MV-4-11 (cell line): Measurements from ENCODE around the gene ARMC2.
"Not testable (repeated sequence)": the region's sequence is repeated elsewhere in the genome, so short reads cannot be mapped to it uniquely, and the experiment has no call there.

ENCODE experiments used
- DNase-seq: peaks from one replicate; lab custom pipeline; 2025; lab: John Stamatoyannopoulos, UW

Gene ARMC2

DNA sequence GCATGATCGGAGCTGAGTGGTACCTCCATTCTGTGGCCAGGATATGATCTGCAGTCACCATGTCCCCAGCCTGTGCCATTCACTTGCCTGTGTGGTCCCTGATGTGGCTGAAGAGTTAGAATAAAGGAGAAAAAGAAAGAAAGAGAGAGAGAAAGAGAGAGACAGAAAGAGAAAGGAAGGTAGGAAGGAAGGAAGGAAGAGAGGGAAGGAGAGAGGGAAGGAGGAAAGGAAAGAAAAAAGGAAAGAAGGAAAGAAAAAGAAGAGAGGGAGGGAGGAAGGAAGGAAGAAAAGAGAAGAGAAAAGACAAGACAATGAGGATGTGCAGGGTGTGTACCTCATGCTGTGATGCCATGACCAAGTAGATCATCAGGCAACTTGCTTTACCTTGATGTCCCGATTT lies 22.1 kb downstream of the ARMC2 start:
- no peak for DNase-seq

DNA sequence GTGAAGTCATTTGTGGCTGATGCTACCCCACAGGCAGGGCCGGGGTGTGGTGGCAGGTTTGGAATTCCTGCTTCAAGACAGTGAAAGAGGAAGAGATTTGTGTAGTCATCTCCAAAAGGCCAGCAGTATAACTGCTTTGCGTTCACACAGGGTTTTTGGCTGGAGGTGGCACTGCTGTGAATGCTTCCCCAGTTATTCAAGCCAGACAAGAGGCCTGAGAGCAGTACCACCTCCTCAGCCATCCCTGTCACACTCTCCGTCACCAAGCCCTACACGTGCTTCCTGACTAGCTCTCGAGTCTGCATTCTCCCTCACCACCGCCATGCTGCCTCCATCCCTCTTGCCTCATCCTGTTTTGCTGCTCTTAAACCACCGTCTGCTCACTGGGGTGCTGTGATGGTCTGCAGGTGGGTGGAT lies 23.9 kb downstream of the ARMC2 start:
- peak; percentile 70 for DNase-seq

DNA sequence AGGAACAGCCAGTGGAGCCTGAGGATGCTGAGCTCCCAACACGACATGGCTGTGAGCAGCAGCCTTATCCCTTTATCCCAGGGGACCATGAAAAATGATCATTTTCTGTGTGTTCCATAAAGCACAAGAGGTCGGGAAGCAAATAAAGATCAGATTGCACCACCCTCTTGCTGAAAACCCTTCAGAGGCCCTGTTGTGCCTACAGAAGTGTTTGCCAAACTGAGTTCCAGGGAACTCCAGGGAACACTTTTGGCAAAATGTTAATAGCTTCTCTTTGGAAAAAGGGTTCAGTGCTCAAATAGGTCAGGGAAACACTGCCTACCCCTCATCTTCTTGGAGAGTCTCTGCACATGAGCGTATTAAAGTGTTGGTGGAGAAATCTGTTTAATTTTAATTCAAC lies 24.4 kb downstream of the ARMC2 start:
- no peak for DNase-seq

DNA sequence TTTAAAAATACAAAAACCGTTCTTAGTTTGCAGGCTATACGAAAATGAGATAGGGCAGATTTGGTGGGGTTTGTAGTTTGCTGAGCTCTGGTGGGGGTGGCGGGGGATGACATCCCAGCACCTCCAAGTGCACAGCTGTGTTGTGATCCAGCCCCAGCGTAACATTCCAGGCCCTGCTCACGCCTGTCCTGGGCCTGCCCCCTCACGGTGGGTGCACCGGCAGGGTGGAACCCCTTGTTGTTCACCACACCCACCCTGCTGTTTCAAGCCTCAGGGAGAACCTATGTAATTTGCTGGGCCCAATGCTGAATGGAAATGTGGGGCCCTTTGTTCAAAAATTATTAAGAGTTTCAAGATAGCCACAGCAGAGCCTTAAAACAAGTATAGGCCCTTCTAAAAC lies 25.0 kb downstream of the ARMC2 start:
- DNase-seq: no peak

DNA sequence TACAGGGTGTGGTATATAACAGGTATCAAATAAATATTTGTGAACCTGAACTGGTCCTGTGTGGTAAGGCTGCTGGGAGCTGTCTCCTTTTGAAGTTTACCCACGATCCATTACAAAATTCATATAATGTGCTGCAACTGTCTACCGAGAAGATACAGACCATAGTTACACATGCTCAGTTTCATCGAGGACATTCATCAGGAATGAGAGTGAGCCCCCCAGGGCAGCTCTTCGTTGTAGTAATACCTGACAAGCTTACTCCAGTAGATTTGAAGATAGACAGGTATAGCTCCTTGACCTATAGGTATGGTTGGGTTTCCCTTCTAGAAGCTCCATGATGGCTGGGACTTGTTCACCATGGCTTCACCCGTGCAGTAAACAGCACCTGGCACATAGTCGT lies 25.7 kb downstream of the ARMC2 start:
- DNase-seq: no peak

DNA sequence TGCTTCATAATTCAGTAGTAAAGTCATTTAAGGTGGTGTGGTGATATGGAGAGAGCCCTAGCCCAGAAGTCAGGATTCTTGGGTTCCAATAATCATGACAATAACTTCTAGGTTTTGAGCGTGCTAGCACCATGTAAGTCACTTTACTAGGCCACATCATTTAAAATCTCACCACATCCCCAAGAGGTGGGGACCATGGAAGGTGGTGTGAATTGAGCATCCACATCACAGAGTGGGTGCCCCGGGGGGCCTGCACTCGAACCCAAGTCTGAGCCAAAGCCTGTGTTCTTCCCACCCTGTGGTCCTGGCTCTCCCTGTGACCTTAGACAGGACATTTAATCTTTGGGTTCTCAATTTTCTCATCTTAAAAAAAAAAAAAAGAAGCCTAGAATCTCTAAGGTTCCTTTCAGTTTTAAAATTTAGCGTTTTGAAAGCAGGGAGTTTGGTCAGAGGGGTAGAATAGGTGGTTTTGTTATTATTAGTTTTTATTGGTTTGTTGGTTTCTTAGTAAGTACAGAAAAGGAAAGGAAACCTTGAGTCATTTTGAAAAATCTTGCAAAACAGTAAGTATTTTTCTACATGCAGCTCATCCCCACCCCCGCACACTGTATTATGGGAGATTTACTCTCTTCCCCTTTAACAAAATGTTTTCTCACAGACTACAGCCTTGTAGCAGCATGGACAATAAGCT lies 26.4 kb downstream of the ARMC2 start:
- DNase-seq: peak; percentile 97

DNA sequence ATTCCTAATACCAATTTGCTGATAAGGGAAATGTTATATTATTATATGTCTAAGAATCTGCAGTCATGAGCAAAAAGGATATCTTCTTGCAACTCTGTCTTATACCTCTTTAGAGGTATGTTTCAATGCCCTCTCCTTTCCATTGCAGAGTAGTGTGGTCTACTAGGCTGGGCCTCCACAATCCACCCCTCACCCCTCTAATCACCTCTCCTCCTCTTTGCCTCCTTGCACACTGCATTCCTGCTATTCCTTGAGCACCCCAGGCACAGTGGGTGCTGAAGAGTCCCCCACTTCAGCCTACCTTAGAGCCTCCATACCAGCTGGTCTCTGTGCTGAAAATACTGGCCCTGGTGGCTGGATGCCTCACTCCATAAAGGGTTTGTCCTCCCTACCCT lies 26.9 kb downstream of the ARMC2 start:
- DNase-seq: no peak

DNA sequence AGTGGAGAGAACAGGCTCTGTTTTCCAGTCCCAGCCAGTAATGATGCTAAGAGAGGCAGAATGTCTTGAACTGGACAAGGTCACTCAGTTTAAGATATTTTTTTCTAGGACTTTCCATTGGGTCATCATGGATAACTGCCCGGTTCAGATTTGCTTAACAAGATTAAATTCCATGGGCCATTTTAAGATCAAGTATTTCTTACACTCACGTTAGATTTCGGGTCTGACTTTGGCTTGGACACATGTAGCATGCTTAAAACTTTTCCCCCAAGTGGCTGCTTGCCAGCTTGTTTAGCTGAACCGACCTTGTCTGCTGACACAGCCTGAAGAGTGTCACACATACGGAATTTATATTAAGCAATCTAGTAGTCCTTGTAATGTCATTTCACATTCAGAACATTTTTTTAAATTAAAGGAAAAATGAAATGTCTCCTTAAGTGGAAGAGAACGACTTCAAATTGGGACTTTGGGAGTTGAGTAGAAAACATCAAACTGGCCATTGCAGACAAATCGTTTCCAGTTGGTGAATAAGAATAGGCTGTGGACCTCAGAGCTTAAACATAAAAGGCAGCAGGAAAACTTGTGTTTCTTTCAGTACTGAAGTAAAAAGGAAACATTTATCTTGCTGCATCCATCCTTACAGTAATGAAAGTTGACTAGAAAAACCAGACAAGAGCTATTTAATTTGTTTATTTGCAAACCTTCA lies 29.0 kb downstream of the ARMC2 start:
- DNase-seq: no peak

DNA sequence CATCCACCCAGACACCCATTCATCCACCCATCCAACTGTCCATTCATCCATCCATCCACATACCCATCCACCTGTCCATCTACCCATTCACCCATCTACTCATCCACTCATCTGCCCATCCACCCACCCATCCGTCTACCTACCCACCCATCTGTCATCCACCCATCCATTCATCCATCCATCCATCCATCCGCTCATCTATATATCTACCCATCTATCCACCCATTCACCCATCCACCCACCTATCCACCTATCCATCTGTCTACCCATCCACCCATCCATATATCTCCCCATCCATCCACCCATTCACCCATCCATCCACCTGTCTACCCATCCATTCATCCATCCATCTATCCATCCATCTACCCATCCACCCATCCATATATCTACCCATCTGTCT lies 30.7 kb downstream of the ARMC2 start:
- DNase-seq: no peak

DNA sequence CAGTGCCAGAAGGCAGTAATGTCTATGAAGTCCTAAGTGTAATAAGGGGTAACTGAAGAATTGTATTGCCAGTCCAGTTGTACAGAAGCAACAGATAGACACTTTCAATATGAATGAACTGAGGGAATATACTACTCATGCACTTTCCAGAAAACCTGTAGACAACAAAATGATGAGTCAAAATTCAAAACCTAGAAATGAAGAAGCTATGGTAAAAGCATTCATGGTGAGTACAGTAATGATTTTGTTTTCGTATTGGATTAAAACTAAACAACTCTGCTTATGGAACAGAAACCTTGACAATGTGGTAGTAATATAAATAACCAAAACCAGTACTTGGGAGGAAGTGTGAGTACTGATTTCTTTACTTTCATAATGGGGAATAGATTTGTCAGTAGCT lies 35.0 kb downstream of the ARMC2 start:
- peak; percentile 50 for DNase-seq

DNA sequence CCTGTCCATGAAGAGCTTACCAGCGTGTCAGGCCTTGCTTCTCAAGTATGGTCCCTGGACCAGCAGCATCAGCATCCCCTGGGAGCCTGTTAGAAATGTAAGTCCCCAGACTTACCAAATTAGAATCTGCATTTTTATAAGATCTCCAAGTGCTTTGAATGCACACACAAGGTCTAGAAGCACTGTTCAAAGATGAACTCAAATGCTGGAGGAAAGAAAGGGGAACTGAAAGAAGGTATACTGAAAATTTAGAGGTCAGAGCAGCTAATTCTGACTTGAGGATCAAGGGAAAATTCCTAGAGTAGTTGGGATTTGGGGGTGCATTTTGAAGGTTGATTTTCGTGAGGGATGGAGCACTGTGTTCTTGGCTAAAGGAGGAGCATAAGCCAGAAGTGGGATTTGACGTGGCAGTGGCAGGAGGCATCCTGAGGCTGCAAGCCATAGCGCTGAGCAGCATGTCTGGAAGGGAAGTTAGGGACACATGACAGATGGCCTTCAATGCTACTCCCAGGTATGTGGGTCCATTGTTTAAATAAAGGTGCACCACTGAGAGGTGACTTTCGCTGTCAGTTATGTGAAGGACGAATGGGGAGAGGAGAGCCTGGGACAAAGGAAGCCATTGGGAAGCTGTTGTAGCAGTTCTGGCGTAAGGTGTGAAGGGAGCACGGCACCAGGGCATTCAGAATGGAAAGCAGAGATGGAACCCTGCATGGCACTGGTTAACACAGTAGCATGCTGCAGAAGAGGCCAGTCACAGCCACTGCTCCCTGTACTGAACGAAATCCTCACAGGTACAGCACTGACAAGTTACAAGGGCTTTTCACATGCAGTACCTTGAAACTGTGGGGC lies 36.2 kb downstream of the ARMC2 start:
- DNase-seq: peak; percentile 47

DNA sequence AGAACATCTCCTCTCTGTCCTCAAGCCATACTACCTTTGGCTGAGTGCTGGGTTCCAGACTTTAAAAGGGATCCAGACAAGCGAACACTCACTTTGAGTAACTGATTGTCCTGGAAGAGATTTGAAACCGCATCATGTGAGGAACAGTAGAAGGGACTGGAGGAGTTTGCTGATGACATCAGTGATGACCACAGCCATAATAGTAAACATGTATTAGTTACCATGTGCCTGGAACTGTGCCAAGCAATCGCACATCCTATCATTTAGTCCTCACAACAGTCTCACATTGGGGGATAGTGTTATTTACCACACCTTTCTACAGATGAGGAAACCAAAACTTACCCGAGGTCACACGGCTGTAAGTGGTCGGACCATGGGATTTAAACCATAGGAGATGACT lies 39.8 kb downstream of the ARMC2 start:
- no peak for DNase-seq

DNA sequence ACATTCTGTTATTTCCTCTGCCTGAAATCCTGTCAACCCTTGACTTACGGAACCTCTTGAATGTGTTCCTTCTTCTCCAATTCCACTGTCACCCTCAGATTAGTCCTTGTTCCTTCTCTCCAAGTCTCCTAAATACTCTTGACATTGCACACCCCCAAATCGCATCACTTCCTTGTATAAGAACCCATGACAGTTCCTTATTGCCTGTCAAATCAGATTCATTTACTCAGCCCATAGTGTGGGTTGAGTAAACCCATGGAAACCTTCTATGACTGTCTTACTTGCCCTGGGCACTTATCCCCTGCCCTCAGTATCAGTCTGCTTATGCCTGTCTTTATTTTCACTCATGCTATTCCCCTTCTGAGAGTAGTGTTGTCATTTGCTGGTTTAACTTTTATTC lies 40.5 kb downstream of the ARMC2 start:
- peak; percentile 45 for DNase-seq

DNA sequence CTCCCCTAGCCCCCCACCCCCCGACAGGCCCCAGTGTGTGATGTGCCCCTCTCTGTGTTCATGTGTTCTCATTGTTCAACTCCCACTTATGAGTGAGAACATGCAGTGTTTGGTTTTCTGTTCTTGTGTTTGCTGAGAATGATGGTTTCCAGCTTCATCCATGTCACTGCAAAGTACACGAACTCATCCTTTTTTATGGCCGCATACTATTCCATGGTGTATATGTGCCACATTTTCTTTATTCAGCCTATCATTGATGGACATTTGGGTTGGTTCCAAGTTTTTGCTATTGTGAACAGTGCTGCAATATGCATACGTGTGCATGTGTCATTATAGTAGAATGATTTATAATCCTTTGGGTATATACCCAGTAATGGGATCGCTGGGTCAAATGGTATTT lies 42.7 kb downstream of the ARMC2 start:
- not testable (repeated sequence) for DNase-seq

DNA sequence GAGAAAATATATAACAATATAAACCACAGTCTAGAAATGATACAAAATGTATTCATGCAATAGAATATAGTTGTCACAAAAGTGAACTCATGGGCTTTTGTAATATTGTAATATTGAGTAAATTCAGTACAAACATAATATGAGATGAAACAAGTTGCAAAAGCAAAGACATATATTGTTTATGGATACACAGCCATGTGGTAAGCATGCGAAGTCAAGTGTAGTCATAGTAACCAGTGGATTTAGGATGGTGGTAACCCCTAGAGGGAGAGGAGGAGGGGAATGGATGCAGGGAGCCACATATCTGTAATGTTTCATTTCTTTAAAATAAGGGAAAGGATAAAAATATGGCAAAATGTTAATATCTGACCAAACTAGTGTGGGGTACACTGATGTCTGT lies 47.3 kb downstream of the ARMC2 start:
- DNase-seq: peak; percentile 62

DNA sequence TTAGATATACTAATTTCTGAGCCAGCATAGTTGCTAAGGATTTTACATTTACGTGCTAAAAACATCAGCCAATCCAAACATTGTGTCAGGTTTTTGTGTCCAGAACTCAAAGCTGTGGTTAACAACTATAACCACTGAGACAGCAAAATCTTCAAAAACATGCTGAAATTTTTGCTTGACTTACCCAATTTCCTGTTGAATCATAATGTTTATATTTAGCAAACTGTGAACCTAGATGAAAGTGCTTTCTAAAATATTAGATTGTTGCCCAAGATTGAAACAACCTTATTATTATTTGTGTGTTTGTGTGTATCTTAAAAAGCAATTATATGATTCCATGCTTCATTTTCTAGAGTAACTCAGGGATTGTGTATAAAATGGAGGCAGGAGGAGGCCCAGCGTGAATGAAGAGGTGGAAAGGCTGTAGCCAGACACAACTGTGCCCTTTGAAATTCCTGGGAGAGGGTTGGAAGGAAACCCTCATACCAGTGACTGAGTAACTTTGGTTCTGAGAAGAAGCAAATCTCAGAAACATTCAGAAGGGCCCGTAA lies 48.0 kb downstream of the ARMC2 start:
- peak; percentile 94 for DNase-seq

DNA sequence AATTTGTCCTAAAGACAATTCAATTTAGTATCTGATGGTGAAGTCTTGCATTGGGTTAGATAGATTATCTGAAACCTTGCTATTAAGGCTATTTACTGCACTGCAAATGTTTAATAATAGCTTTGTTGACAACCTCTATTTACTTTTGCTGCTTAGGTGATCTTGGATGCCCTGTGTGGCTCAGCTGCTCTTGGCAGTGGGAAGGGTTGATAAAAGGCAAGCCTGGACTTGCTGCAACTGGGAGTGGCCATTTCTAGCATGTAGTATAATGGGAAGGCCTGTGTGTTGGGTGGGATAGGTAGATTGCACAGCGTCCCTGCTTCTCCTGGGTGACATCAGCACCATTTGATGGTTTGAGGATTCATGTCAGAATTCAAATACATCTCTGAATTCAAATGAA lies 49.1 kb downstream of the ARMC2 start:
- no peak for DNase-seq

DNA sequence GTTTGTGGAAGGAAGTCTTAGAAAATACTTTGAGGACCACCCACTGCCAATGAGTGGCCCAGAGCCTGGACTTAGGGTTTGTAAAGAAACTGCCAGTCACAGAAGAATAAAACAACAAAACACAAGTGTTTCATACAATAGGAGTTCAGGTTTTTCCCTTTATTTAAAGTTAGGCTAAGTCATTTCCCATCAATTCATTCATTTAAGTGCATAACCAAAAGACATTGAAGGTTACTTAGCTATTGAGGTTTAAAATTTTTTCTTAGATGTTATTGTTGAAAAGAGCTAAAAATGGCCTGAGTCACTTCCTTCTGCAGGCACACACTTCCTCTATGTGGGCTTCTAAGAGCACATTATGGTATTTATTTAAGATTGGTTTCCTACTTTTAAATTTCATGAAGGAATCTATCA lies 54.2 kb downstream of the ARMC2 start:
- peak; percentile 80 for DNase-seq

DNA sequence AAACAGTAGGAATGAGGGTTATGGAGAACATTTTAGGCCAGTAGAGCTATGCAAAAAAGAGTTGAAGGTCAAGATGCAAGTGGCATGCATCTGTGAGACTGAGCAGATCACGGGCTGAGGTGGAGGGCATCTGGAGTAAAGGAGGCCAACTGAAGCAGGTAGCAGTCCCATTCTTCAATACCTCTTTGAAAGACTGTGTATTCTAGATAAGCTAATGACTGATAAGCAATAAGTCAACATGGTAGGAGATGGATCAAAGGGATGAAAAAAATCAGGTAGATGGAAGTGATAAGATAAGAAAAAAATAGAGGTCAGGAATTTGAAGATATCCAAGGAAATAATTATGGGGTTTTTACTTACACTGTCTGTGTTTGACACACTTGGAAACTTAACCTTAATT lies 55.6 kb downstream of the ARMC2 start:
- DNase-seq: no peak

DNA sequence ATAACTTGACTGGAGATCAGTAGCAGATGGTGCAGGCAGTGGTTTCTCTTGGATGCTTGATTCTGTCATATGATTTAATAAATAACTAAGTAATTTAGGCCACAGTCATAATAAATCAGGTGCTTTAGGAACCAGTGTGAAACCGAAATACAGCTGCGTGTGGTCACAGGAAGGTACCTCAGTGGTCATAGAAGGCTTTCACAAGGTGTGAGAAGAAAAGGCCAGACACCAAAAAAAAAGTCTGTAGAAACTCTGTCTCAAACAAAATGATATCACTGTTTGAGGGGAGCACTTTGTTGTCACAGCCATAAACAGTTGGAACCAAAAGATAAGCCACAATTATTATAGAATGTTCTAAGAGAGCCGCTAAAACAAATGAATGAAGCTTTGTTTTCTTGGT lies 56.5 kb downstream of the ARMC2 start:
- DNase-seq: no peak

DNA sequence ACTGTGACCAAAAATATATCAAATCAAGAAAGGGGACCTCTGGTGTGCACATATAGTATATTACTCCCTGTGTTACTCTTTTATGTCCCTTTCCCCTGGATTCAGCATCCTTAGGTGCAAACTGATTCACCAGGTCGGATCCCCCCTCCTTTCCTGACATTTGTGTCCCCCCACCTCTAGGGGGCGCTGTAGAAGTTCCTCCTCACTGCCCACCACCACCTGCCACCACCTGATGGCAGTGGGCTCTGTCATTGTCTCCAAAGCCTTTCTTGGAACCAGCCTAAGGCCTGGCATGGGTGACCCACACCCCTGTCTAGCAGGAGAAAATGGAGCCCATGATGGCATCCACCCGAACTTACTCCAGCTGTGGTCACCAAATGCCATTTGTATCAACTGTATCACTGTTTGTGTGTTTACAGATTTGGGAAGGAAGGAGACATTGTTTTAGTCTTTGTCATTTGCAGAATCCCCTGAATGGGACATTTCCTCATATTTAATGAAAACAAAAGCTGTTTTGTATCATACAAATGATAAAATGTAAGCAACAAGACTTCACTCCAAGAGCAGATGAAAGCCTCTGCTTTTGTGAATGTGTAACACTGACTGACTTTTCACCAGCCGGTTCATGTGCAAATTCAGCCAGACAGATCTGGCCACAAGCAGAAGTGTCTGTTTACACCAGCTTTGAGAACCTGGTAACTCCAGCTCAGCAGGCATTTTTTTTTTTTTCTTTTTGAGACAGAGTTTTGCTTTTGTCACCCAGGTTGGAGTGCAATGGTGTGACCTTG lies 66.2 kb downstream of the ARMC2 start:
- no peak for DNase-seq

DNA sequence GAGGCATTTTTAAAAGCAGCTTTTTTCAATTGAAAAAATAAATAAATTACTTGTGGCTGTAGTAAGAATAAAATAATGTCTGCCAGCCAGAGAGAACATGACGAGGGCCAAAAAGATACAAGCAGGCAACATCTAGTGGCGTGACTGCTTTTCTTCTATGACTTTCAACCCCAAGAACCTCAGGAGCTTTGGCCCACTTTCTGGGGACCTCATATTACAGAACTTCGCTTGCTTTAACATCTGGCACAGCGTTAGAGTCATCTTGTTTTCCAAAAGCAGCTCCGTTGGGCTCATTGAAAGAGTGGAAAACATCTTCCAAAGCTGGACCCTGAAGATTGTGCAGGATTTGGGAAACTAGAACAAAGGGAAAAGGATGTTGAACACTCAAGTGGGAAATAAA lies 67.0 kb downstream of the ARMC2 start:
- DNase-seq: no peak
